ENCODE data around the gene HCFC1R1. TPM values are rescaled to one million over a fixed set of nuclear protein-coding genes. Genes with fewer than 3 reads are reported as not detected.
"Not testable (repeated sequence)": the region's sequence is repeated elsewhere in the genome, so short reads cannot be mapped to it uniquely, and the experiment has no call there.

The HCFC1R1 gene
- total RNA-seq, 4 donors from 2014 or later = 17.9 to 32.4 (median 18.4) TPM

- Histone ChIP-seq H3K4me3 (no peak overlapping the region), H3K27me3 (peaks cover 0 to 5% (median 0%) of the 10 kb centered on the region in 4 donors), H3K36me3 (no peaks in the 10 kb centered on the region), H3K9me3 (no peaks in the 10 kb centered on the region), H3K4me1 (peaks cover 0 to 36% (median 12%) of the 10 kb centered on the region in 3 donors), H3K27ac (no peak overlapping the region)
- TF ChIP-seq CTCF (IDR thresholded peaks at IDR 0.05) (no peak), POLR2A (IDR thresholded peaks at IDR 0.05) (no peak)
- 100% methylated on average over 3 of the region's 9 CpGs; no CpG with 5 or more reads in 1 of the 2 donors for WGBS, 2 donors
- intact Hi-C loops (cut with DNase I) = no loop called here
- no peak for DNase-seq
Measured at GRCh38 chr16:3070608-3071111, 46.9 kb upstream of the HCFC1R1 start.

GRCh38 chr16:3069146-3069545 lies 45.4 kb upstream of the HCFC1R1 start:
- H3K4me3 ChIP-seq; H3K9me3 ChIP-seq; intact Hi-C loops (cut with DNase I); H3K27me3 ChIP-seq; H3K27ac ChIP-seq; DNase-seq; H3K36me3 ChIP-seq: not testable (repeated sequence)
- 89 to 100% methylated on average over 1 to 7 of the region's 11 CpGs for WGBS, 2 donors
- H3K4me1 ChIP-seq = peaks cover 10 to 39% (median 24%) of the 10 kb centered on the region in 3 donors

GRCh38 chr16:3068487-3068886 lies 44.7 kb upstream of the HCFC1R1 start:
- intact Hi-C loops (cut with DNase I) = no loop called here
- H3K4me3 ChIP-seq = peak overlapping the region in 1 of 4 donors; percentile 38

GRCh38 chr16:3066440-3066748 lies 42.7 kb upstream of the HCFC1R1 start:
- WGBS, 2 donors = 79 to 82% methylated on average over 6 of the region's 7 CpGs

More at GRCh38 chr16:3068487-3068886, 44.7 kb upstream of the HCFC1R1 start:
- no peak for TF ChIP-seq CTCF (IDR thresholded peaks at IDR 0.05)
- Histone ChIP-seq H3K27ac (no peak overlapping the region), H3K4me1 (peaks cover 10 to 36% (median 24%) of the 10 kb centered on the region in 3 donors), H3K9me3 (no peaks in the 10 kb centered on the region), H3K36me3 (no peaks in the 10 kb centered on the region), H3K27me3 (no peaks in the 10 kb centered on the region)
- WGBS, 2 donors = 35% methylated on average over 2 of the region's 4 CpGs; no CpG with 5 or more reads in 1 of the 2 donors
- no peak for DNase-seq

GRCh38 chr16:3065742-3066439 lies 42.1 kb upstream of the HCFC1R1 start:
- Histone ChIP-seq H3K4me1 (peaks cover 10 to 30% (median 24%) of the 10 kb centered on the region in 3 donors), H3K36me3 (no peaks in the 10 kb centered on the region), H3K9me3 (no peaks in the 10 kb centered on the region), H3K27me3 (no peaks in the 10 kb centered on the region), H3K27ac (peak overlapping the region; percentile 43 to 75 (median 49)), H3K4me3 (peak overlapping the region; percentile 7 to 58 (median 36))
- TF ChIP-seq POLR2A (IDR thresholded peaks at IDR 0.05) (no peak), CTCF (IDR thresholded peaks at IDR 0.05) (no peak)
- intact Hi-C loops (cut with DNase I) = no loop called here
- whole genome bisulfite sequencing, 2 donors = 70 to 77% methylated on average over 11 to 16 of the region's 26 CpGs
- no peak for DNase-seq

More at GRCh38 chr16:3066440-3066748, 42.7 kb upstream of the HCFC1R1 start:
- intact Hi-C loops (cut with DNase I) = no loop called here
- no peaks in the 10 kb centered on the region for H3K27me3 ChIP-seq
- no peaks in the 10 kb centered on the region for H3K36me3 ChIP-seq
- H3K4me3 ChIP-seq = peak overlapping the region; percentile 7 to 58 (median 36)
- no peak for DNase-seq
- no peaks in the 10 kb centered on the region for H3K9me3 ChIP-seq
- TF ChIP-seq CTCF (IDR thresholded peaks at IDR 0.05) (no peak), POLR2A (IDR thresholded peaks at IDR 0.05) (no peak)
- peaks cover 10 to 31% (median 24%) of the 10 kb centered on the region in 3 donors for H3K4me1 ChIP-seq
- peak overlapping the region in 3 of 4 donors; percentile 43 to 75 (median 47) for H3K27ac ChIP-seq
